Keratinocyte (primary cell): Measurements from ENCODE around the gene AUH. TPM values are rescaled to one million over a fixed set of nuclear protein-coding genes. Genes with fewer than 3 reads are reported as not detected.

ENCODE experiments used
- DNase-seq: peaks from one replicate; pipeline ENCODE4 v3.0.0-alpha.2; 2011; ENCODE audit warnings: low read depth, missing footprints, low spot score
- FAIRE-seq: peaks from 2 replicates; lab custom pipeline; 2011; peaks lifted over from hg19 to GRCh38; lab: Jason Lieb, UNC
- H2AFZ ChIP-seq: 2 replicates; pipeline ENCODE4 v1.6.0; 2012; ENCODE audit warnings: low read length, control low read depth, inconsistent platforms; ENCODE audit not compliant: control insufficient read depth
- H3K27ac ChIP-seq: 2 replicates; pipeline ENCODE4 v1.5.1; 2011; ENCODE audit warnings: low read length; ENCODE audit not compliant: control insufficient read depth, insufficient read depth
- H3K27me3 ChIP-seq: 3 replicates; pipeline ENCODE4 v1.6.0; 2011; ENCODE audit warnings: low read length; ENCODE audit not compliant: control insufficient read depth, insufficient read depth; ENCODE audit errors: extremely low read depth
- H3K36me3 ChIP-seq, 2 experiments: 2 replicates in 1 of 2; 3 replicates in 1 of 2; pipeline ENCODE4 v1.5.1; 2011; ENCODE audit warnings: low read length in 2 of 2, mild to moderate bottlenecking in 1 of 2; ENCODE audit not compliant: control insufficient read depth in 2 of 2, insufficient read depth in 2 of 2; ENCODE audit errors: extremely low read depth in 1 of 2
- H3K4me1 ChIP-seq: 3 replicates; pipeline ENCODE4 v1.5.1; 2011; ENCODE audit warnings: low read length; ENCODE audit not compliant: control insufficient read depth, insufficient read depth; ENCODE audit errors: extremely low read depth
- H3K4me2 ChIP-seq: 3 replicates; pipeline ENCODE4 v1.6.0; 2011; ENCODE audit warnings: low read depth, low read length; ENCODE audit not compliant: control insufficient read depth, insufficient read depth; ENCODE audit errors: extremely low read depth
- H3K4me3 ChIP-seq, 3 experiments: fragments of 200-600 bp in 1 of 3; sonication (generic) in 1 of 3; 2 replicates in 2 of 3; 3 replicates in 1 of 3; pipeline ENCODE4 v1.5.1; 2011 to 2016; ENCODE audit warnings: low read length in 3 of 3, mild to moderate bottlenecking in 3 of 3, control low read depth in 2 of 3, inconsistent platforms in 1 of 3, low read depth in 1 of 3, mixed read lengths in 1 of 3, mixed run types in 1 of 3, moderate library complexity in 1 of 3; ENCODE audit not compliant: control insufficient read depth in 2 of 3, insufficient read depth in 2 of 3; ENCODE audit errors: extremely low read depth in 1 of 3
- H3K79me2 ChIP-seq: 2 replicates; pipeline ENCODE4 v1.6.0; 2012; ENCODE audit warnings: low read length; ENCODE audit not compliant: control insufficient read depth, insufficient read depth
- H3K9ac ChIP-seq: 3 replicates; pipeline ENCODE4 v1.6.0; 2011; ENCODE audit warnings: low read length; ENCODE audit not compliant: control insufficient read depth, insufficient read depth; ENCODE audit errors: extremely low read depth
- H3K9me1 ChIP-seq: 3 replicates; pipeline ENCODE4 v1.6.0; 2011; ENCODE audit warnings: low read length; ENCODE audit not compliant: control insufficient read depth, insufficient read depth; ENCODE audit errors: extremely low read depth
- H3K9me3 ChIP-seq: 2 replicates; pipeline ENCODE4 v1.5.1; 2012; ENCODE audit warnings: low read depth, low read length; ENCODE audit not compliant: control insufficient read depth
- H4K20me1 ChIP-seq: 3 replicates; pipeline ENCODE4 v1.6.0; 2011; ENCODE audit warnings: low read length; ENCODE audit not compliant: control insufficient read depth, insufficient read depth; ENCODE audit errors: extremely low read depth
- CTCF ChIP-seq, 3 experiments: IDR thresholded peaks in 1 of 3; conservative IDR thresholded peaks in 1 of 3; optimal IDR thresholded peaks in 1 of 3; 2 replicates in 2 of 3; 3 replicates in 1 of 3; pipeline versions ENCODE3 to v1.5.1; 2011; ENCODE audit warnings: low read length in 3 of 3, mild to moderate bottlenecking in 3 of 3, moderate library complexity in 2 of 3, control low read depth in 1 of 3, inconsistent platforms in 1 of 3; ENCODE audit not compliant: insufficient read depth in 2 of 3; ENCODE audit errors: extremely low read depth in 1 of 3
- EZH2 ChIP-seq: IDR thresholded peaks from one replicate; pipeline ENCODE4 v1.6.1; 2012; ENCODE audit warnings: inconsistent platforms, mild to moderate bottlenecking, low read length, moderate library complexity
- dilution Hi-C: fragments of 300-500 bp; cut with MboI; formaldehyde crosslinking; loops from one replicate; pipeline ENCODE4 v1.7.0; 2020; ENCODE audit warnings: low sequenced_read_pairs; ENCODE audit not compliant: extremely low pct_ligation_motif_present
- polyA plus RNA-seq, 5 experiments: library from polyadenylated mRNA; depleted of rRNA in 3 of 5; stranded (reverse) in 3 of 5; stranded (forward) in 1 of 5; unstranded in 1 of 5; fragments of >200 nt; gene quantifications; 1 replicate in 1 of 5; 2 replicates in 3 of 5; 3 replicates in 1 of 5; pipeline versions ENCODE4 v1.2.1 to v1.2.3, GENCODE V29; 2011 to 2012; ENCODE audit warnings: missing spikeins in 2 of 5, low read depth in 1 of 5, low replicate concordance in 1 of 5

Gene AUH
- polyA plus RNA-seq, 1 donor (not counting 4 experiments of a cell fraction or from before 2014, with no cell fraction given), result 5.5 TPM

GRCh38 chr9:91182429-91183225 is 179.1 kb downstream of the AUH start:
- no peak overlapping the region for H2AFZ ChIP-seq
- H3K4me2 ChIP-seq, result peak overlapping the region; percentile 53
- H3K9me3 ChIP-seq, result no peaks in the 10 kb centered on the region
- peak overlapping the region; percentile 39 for H3K27ac ChIP-seq
- peaks cover 11% of the 10 kb centered on the region for H3K27me3 ChIP-seq
- dilution Hi-C loops, result no loop called here
- DNase-seq, result no peak
- H3K4me3 ChIP-seq, result no peak overlapping the region
- no peaks in the 10 kb centered on the region for H3K79me2 ChIP-seq
- peak overlapping the region; percentile 24 for H3K9ac ChIP-seq
- no peak for TF ChIP-seq EZH2
- TF ChIP-seq CTCF (optimal IDR thresholded peaks at IDR 0.05 in 1 of 3, IDR thresholded peaks at IDR 0.05 in 1 of 3, conservative IDR thresholded peaks at IDR 0.05 in 1 of 3; ENCODE audit: extremely low read depth in 1 of 3, insufficient read depth in 2 of 3, low read length in 3 of 3), result peak in 1 of 3 experiments; percentile 41
- H4K20me1 ChIP-seq, result no peaks in the 10 kb centered on the region
- H3K4me1 ChIP-seq, result peaks cover 39% of the 10 kb centered on the region
- H3K36me3 ChIP-seq, result no peaks in the 10 kb centered on the region
- FAIRE-seq, result peak; percentile 90
- peaks cover 4% of the 10 kb centered on the region for H3K9me1 ChIP-seq

- no peak overlapping the region for H2AFZ ChIP-seq
- H3K27me3 ChIP-seq, result peaks cover 11% of the 10 kb centered on the region
- H3K4me2 ChIP-seq, result no peak overlapping the region
- dilution Hi-C loops, result no loop called here
- H3K4me1 ChIP-seq, result peaks cover 40% of the 10 kb centered on the region
- FAIRE-seq, result no peak
- no peak overlapping the region for H3K4me3 ChIP-seq
- no peaks in the 10 kb centered on the region for H3K9me3 ChIP-seq
- H4K20me1 ChIP-seq, result no peaks in the 10 kb centered on the region
- H3K27ac ChIP-seq, result no peak overlapping the region
- H3K79me2 ChIP-seq, result no peaks in the 10 kb centered on the region
- DNase-seq, result no peak
- peaks cover 4% of the 10 kb centered on the region for H3K9me1 ChIP-seq
- TF ChIP-seq CTCF (optimal IDR thresholded peaks at IDR 0.05 in 1 of 3, IDR thresholded peaks at IDR 0.05 in 1 of 3, conservative IDR thresholded peaks at IDR 0.05 in 1 of 3; ENCODE audit: extremely low read depth in 1 of 3, insufficient read depth in 2 of 3, low read length in 3 of 3) (no peak), EZH2 (no peak)
- no peak overlapping the region for H3K9ac ChIP-seq
- H3K36me3 ChIP-seq, result no peaks in the 10 kb centered on the region
These were observed 180.2 kb downstream of the AUH start for GRCh38 chr9:91181541-91181940.
